H1 (cell line): Measurements from ENCODE around the gene MCF2L. TPM values are rescaled to one million over a fixed set of nuclear protein-coding genes. Genes with fewer than 3 reads are reported as not detected.

ENCODE experiments used
- CTCF ChIA-PET: fragments of 300-600 bp; sonication (Branson Sonifier 250); formaldehyde crosslinking; loops from one replicate; lab custom pipeline; 2021; ENCODE audit not compliant: partially characterized antibody; lab: Charles Lee
- POLR2A ChIA-PET: fragments of 300-600 bp; sonication (Branson Sonifier 250); formaldehyde crosslinking; loops from one replicate; lab custom pipeline; 2021; ENCODE audit warnings: inconsistent platforms; ENCODE audit not compliant: partially characterized antibody; lab: Charles Lee
- DNase-seq, 2 experiments: peaks; one replicate each; pipeline versions ENCODE4 v3.0.0 to v3.0.0-alpha.2; 2010 to 2022; ENCODE audit warnings: low spot score in 2 of 2, low read depth in 1 of 2, mixed read lengths in 1 of 2
- FAIRE-seq: peaks from 2 replicates; lab custom pipeline; 2011; peaks lifted over from hg19 to GRCh38; lab: Jason Lieb, UNC
- H2AFZ ChIP-seq: 2 replicates; pipeline ENCODE4 v1.8.1; 2012; ENCODE audit warnings: low read length, inconsistent platforms
- H2AK5ac ChIP-seq: 2 replicates; pipeline ENCODE4 v1.6.1; 2013; ENCODE audit warnings: low read depth, low read length
- H2BK120ac ChIP-seq: replicated peaks from 2 replicates; pipeline ENCODE3; 2013; ENCODE audit warnings: low read depth, low read length, inconsistent platforms
- H2BK12ac ChIP-seq: 2 replicates; pipeline ENCODE4 v1.6.1; 2013; ENCODE audit warnings: low read depth, low read length
- H2BK15ac ChIP-seq: 2 replicates; pipeline ENCODE4 v1.6.1; 2013; ENCODE audit warnings: low read length
- H2BK20ac ChIP-seq: 2 replicates; pipeline ENCODE4 v1.6.1; 2013; ENCODE audit warnings: low read length
- H2BK5ac ChIP-seq: 2 replicates; pipeline ENCODE4 v1.6.1; 2013; ENCODE audit warnings: low read depth, low read length
- H3K14ac ChIP-seq: 2 replicates; pipeline ENCODE4 v1.6.1; 2013; ENCODE audit warnings: inconsistent platforms; ENCODE audit not compliant: insufficient read length
- H3K18ac ChIP-seq: 2 replicates; pipeline ENCODE4 v1.6.1; 2013; ENCODE audit warnings: low read length; ENCODE audit errors: extremely low read depth
- H3K23ac ChIP-seq: 2 replicates; pipeline ENCODE4 v1.6.1; 2013; ENCODE audit warnings: inconsistent platforms; ENCODE audit not compliant: insufficient read length
- H3K23me2 ChIP-seq: 2 replicates; pipeline ENCODE4 v1.6.1; 2013; ENCODE audit warnings: low read depth, low read length
- H3K27ac ChIP-seq: 2 replicates; pipeline ENCODE4 v1.6.1; 2011; ENCODE audit warnings: low read depth, low read length, inconsistent platforms
- H3K27me3 ChIP-seq, 4 experiments: replicated peaks in 1 of 4; 1 replicate in 1 of 4; 2 replicates in 3 of 4; pipeline versions ENCODE4 v1.6.1 to v1.8.1; 2011 to 2013; ENCODE audit warnings: low read length in 3 of 4, mild to moderate bottlenecking in 3 of 4, inconsistent platforms in 2 of 4, mixed read lengths in 2 of 4, moderate library complexity in 1 of 4; ENCODE audit not compliant: control insufficient read depth in 3 of 4, insufficient read depth in 3 of 4; ENCODE audit errors: extremely low read depth in 1 of 4
- H3K36me3 ChIP-seq, 4 experiments: 2 replicates each; pipeline versions ENCODE4 v1.6.1 to v1.8.1; 2011 to 2013; ENCODE audit warnings: mild to moderate bottlenecking in 4 of 4, low read length in 3 of 4, moderate library complexity in 2 of 4, control low read depth in 1 of 4, inconsistent platforms in 1 of 4; ENCODE audit not compliant: insufficient read depth in 4 of 4, control insufficient read depth in 2 of 4
- H3K4ac ChIP-seq: replicated peaks from 2 replicates; pipeline ENCODE3; 2013; ENCODE audit warnings: low read length, low read depth, mixed read lengths, inconsistent platforms; ENCODE audit not compliant: insufficient read length
- H3K4me1 ChIP-seq, 4 experiments: replicated peaks in 1 of 4; 1 replicate in 1 of 4; 2 replicates in 3 of 4; pipeline versions ENCODE4 v1.6.1 to v1.8.1; 2011 to 2013; ENCODE audit warnings: low read length in 3 of 4, inconsistent platforms in 2 of 4, mixed read lengths in 1 of 4; ENCODE audit not compliant: insufficient read depth in 4 of 4, control insufficient read depth in 3 of 4
- H3K4me2 ChIP-seq, 2 experiments: 2 replicates each; pipeline versions ENCODE4 v1.6.1 to v1.8.1; 2011 to 2013; ENCODE audit warnings: low read depth in 2 of 2, low read length in 2 of 2, control low read depth in 1 of 2, inconsistent platforms in 1 of 2, mild to moderate bottlenecking in 1 of 2; ENCODE audit not compliant: insufficient read depth in 1 of 2
- H3K4me3 ChIP-seq, 4 experiments: fragments of 200-600, 300-600 bp in 1 of 4; sonication (generic), shearing (Covaris generic), sonication (Bioruptor Twin) in 1 of 4; 2 replicates each; pipeline versions ENCODE4 v1.5.1 to v1.8.1; 2011 to 2016; ENCODE audit warnings: low read length in 4 of 4, low read depth in 3 of 4, control low read depth in 2 of 4, inconsistent platforms in 2 of 4, mild to moderate bottlenecking in 2 of 4, mixed read lengths in 1 of 4, moderate library complexity in 1 of 4; ENCODE audit not compliant: insufficient read depth in 2 of 4; ENCODE audit errors: extremely low read depth in 1 of 4
- H3K56ac ChIP-seq: replicated peaks from 2 replicates; pipeline ENCODE3; 2013; ENCODE audit warnings: low read depth, mild to moderate bottlenecking, mixed read lengths, low read length, inconsistent platforms; ENCODE audit not compliant: insufficient read length
- H3K79me1 ChIP-seq: 2 replicates; pipeline ENCODE4 v1.6.1; 2013; ENCODE audit warnings: low read depth, low read length, control low read depth
- H3K79me2 ChIP-seq, 2 experiments: 2 replicates each; pipeline versions ENCODE4 v1.6.1 to v1.8.1; 2012 to 2013; ENCODE audit warnings: low read length in 2 of 2, mild to moderate bottlenecking in 2 of 2, inconsistent platforms in 1 of 2; ENCODE audit not compliant: insufficient read depth in 2 of 2, control insufficient read depth in 1 of 2
- H3K9ac ChIP-seq, 4 experiments: replicated peaks in 1 of 4; 1 replicate in 1 of 4; 2 replicates in 3 of 4; pipeline versions ENCODE4 v1.6.1 to v1.8.1; 2011 to 2013; ENCODE audit warnings: low read depth in 3 of 4, low read length in 3 of 4, control low read depth in 2 of 4, mild to moderate bottlenecking in 2 of 4, moderate library complexity in 2 of 4, inconsistent platforms in 1 of 4; ENCODE audit errors: extremely low read depth in 1 of 4
- H3K9me3 ChIP-seq, 2 experiments: 2 replicates each; pipeline versions ENCODE4 v1.6.1 to v1.8.1; 2012 to 2013; ENCODE audit warnings: mild to moderate bottlenecking in 2 of 2, moderate library complexity in 2 of 2, control low read depth in 1 of 2, inconsistent platforms in 1 of 2, low read depth in 1 of 2, low read length in 1 of 2, mixed read lengths in 1 of 2; ENCODE audit not compliant: insufficient read depth in 2 of 2
- H4K20me1 ChIP-seq, 2 experiments: replicated peaks in 1 of 2; 2 replicates each; pipeline versions ENCODE3 to v1.8.1; 2011 to 2013; ENCODE audit warnings: inconsistent platforms in 2 of 2, low read length in 2 of 2, mild to moderate bottlenecking in 1 of 2; ENCODE audit not compliant: insufficient read depth in 2 of 2, control insufficient read depth in 1 of 2
- H4K5ac ChIP-seq: 2 replicates; pipeline ENCODE4 v1.6.1; 2013; ENCODE audit warnings: low read length, low read depth, mixed read lengths, inconsistent platforms; ENCODE audit not compliant: insufficient read length
- H4K8ac ChIP-seq: 2 replicates; pipeline ENCODE4 v1.8.0; 2013; ENCODE audit warnings: mild to moderate bottlenecking, moderate library complexity, low read length, inconsistent platforms; ENCODE audit not compliant: insufficient read depth; ENCODE audit errors: extremely low read depth
- H4K91ac ChIP-seq: replicated peaks from 2 replicates; pipeline ENCODE3; 2013; ENCODE audit warnings: low read length, mixed read lengths, inconsistent platforms; ENCODE audit not compliant: insufficient read length
- SIRT6 ChIP-seq: IDR thresholded peaks from one replicate; pipeline ENCODE4 v1.7.1; 2012; ENCODE audit warnings: low read length, inconsistent platforms
- SUZ12 ChIP-seq: fragments of 200-600 bp; sonication (generic); IDR thresholded peaks from 2 replicates; pipeline ENCODE4 v1.6.1; 2012; ENCODE audit warnings: mild to moderate bottlenecking, inconsistent platforms, low read length, moderate library complexity, mixed read lengths
- WGBS, 2 experiments: shearing (Covaris generic) in 1 of 2; methylation state at CpG; one replicate each; pipeline versions ENCODE4 v1.1.6 to v1.1.7; 2013 to 2015; ENCODE audit warnings: low lambda C conversion rate in 2 of 2, mixed read lengths in 2 of 2, inconsistent platforms in 1 of 2, low coverage in 1 of 2, missing lambda C conversion rate in 1 of 2; ENCODE audit not compliant: insufficient replicate concordance in 2 of 2, insufficient coverage in 1 of 2, insufficient read length in 1 of 2; ENCODE audit errors: extremely low coverage in 1 of 2, missing lambda C conversion rate in 1 of 2; 5-methylcytosine and 5-hydroxymethylcytosine counted together
- polyA plus RNA-seq, 7 experiments: library from polyadenylated mRNA; depleted of rRNA in 3 of 7; stranded (reverse) in 5 of 7; unstranded in 2 of 7; fragments of >200 nt in 5 of 7; fragments of 200-250 nt in 2 of 7; gene quantifications; 1 replicate in 5 of 7; 2 replicates in 1 of 7; 4 replicates in 1 of 7; pipeline versions ENCODE4 v1.2.1 to v1.2.3, GENCODE V29; 2011 to 2013; ENCODE audit warnings: missing spikeins in 2 of 7, mixed read lengths in 2 of 7
- total RNA-seq: library from RNA; stranded (reverse); fragmentation: NEBNext Ultra II Directional; extraction: Animal tissue kit (Norgen Biotek cat#: 25700); gene quantifications from 2 replicates; pipeline ENCODE4 v1.2.1, GENCODE V29; 2021

MCF2L gene
- total and polyA plus RNA-seq, 2 of the 8 experiments (the other 6 are each of a cell fraction or from before 2014, with no cell fraction given) = 10.1 to 24.4 TPM

DNA sequence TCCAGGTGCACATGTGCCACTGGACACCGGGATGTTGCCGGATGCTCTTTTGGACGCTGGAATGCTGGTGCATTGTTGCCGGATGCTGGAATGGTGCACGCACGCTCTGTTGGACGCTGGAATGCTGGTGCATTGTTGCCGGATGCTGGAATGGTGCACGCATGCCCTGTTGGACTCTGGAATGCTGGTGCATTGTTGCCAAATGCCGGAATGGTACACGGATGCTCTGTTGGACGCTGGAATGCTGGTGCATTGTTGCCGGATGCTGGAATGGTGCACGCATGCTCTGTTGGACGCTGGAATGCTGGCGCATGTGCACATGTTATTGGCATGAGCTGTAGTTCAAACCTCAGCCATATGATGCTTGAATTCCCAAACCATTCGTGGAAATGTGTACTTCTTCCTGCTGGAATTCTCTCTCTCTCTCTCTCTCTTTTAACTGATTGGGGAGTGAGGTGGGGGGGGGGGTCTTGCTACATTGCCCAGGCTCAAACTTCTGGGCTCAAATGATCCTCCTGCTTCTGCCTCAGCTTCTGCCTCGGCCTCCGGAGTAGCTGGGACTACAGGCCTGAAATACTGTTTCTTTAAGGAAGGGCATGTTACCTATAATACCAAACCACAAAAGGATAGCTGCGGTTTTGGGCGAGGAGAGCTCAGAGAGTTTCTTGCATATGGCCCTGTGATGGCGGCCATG, 1.2 kb upstream of the MCF2L start:
- FAIRE-seq = no peak
- POLR2A ChIA-PET = interaction anchor here (0.6 to 1.3 kb wide), 6 partner anchors 9 to 242 kb away, joined by 3 to 4 read pairs (median 3); partner anchors contain the start of gene PCID2
- no peak overlapping the region for H3K18ac ChIP-seq

More for the DNA sequence above, 1.2 kb upstream of the MCF2L start:
- no peak overlapping the region for H2AK5ac ChIP-seq
- peaks cover 12% of the 10 kb centered on the region for H3K79me1 ChIP-seq
- peak overlapping the region; percentile 41 to 73 (median 44); a peak in 5 of 8 replicates for H3K4me3 ChIP-seq
- H3K23ac ChIP-seq = no peak overlapping the region
- H2AFZ ChIP-seq = no peak overlapping the region
- no peak overlapping the region for H2BK120ac ChIP-seq
- no peaks in the 10 kb centered on the region for H3K36me3 ChIP-seq
- H3K14ac ChIP-seq = no peak overlapping the region
- H3K27me3 ChIP-seq = peaks cover 0 to 8% (median 4%) of the 10 kb centered on the region in 4 experiments; a peak in 4 of 7 replicates
- H3K4ac ChIP-seq = no peak overlapping the region
- peak overlapping the region; percentile 25 for H4K91ac ChIP-seq
- peaks cover 3 to 20% of the 10 kb centered on the region in 2 experiments for H4K20me1 ChIP-seq
- H3K4me2 ChIP-seq = peak overlapping the region; percentile 69 to 93
- no peak overlapping the region for H3K27ac ChIP-seq
- H2BK12ac ChIP-seq = no peak overlapping the region
- no peaks in the 10 kb centered on the region for H3K79me2 ChIP-seq
- peaks cover 0 to 3% (median under 1%) of the 10 kb centered on the region in 4 experiments; a peak in 2 of 7 replicates for H3K4me1 ChIP-seq
- no peak for TF ChIP-seq SIRT6
- TF ChIP-seq SUZ12 = 0 out of 2 replicates have a peak, but pooled peaks have one; percentile 1
- no peak for DNase-seq
- peaks cover 4% of the 10 kb centered on the region in 2 experiments; a peak in 3 of 4 replicates for H3K9me3 ChIP-seq
- H3K9ac ChIP-seq = no peak overlapping the region
- peaks cover 22% of the 10 kb centered on the region for H3K23me2 ChIP-seq
- H4K8ac ChIP-seq = no peak overlapping the region
- H2BK20ac ChIP-seq = no peak overlapping the region
- CTCF ChIA-PET = interaction anchor here (0.6 to 2.2 kb wide), 10 partner anchors 11 to 123 kb away, joined by 3 to 11 read pairs (median 4); no protein-coding TSS in a partner anchor
- WGBS, 2 experiments = 84% methylated on average over 22 of the region's 22 CpGs; no CpG with 5 or more reads in 1 of the 2 experiments
- H3K56ac ChIP-seq = no peak overlapping the region
- H2BK5ac ChIP-seq = no peak overlapping the region
- no peak overlapping the region for H4K5ac ChIP-seq
- no peak overlapping the region for H2BK15ac ChIP-seq
